Measurements from ENCODE around the gene IL34.

The IL34 gene

DNA sequence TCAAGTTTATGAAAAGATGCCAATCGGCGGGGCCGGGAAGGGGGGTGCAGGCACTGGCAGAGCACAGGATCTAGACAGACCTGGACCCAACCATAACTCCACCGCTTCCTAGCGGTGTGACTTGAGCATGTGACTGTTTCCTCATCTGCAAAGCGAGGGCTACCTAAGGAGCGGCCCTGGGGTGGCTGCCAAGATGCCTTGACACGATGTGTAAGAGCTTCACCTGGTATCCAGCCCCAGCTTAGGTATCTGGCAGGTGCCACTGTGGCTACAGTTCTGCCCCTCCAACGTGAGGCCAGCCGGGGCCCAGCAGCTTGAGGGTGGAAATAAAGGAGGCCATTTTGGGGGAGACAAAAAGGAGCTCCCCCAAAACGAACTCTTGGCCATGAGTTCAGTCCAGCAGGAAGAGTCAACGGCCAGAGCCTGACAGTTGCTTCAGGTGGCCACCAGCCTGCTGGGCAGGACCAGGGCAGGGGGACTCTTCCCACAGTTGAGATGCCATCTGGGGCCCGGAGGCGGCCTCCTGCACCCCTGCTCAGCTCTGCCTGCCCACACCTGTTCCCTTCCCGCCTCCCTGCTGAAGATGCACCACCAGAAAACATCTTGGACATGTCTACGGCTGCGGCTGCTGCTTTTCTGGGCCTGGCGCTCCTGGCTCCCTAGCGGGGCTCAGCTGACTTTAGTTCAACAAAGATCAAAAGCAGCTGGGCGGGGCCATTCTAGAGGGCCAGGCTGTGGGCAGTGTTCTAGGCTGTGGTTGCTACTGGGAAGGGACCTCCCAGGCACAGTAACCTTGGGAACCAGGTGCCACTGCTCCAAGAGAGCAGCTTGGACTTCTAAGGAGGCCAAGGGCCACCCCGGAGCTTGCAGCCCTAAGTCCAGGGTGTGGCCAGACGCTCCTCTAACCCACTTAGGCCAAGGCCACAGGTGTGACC is 42.9 kb downstream of the IL34 start:
- DNase-seq (ENCODE audit: low spot score): no peak

- DNase-seq (ENCODE audit: low spot score): no peak
These were observed 43.9 kb downstream of the IL34 start for GRCh38 chr16:70689970-70690891.

GRCh38 chr16:70691223-70692129 is 45.1 kb downstream of the IL34 start:
- no peak for DNase-seq (ENCODE audit: low spot score)

DNA sequence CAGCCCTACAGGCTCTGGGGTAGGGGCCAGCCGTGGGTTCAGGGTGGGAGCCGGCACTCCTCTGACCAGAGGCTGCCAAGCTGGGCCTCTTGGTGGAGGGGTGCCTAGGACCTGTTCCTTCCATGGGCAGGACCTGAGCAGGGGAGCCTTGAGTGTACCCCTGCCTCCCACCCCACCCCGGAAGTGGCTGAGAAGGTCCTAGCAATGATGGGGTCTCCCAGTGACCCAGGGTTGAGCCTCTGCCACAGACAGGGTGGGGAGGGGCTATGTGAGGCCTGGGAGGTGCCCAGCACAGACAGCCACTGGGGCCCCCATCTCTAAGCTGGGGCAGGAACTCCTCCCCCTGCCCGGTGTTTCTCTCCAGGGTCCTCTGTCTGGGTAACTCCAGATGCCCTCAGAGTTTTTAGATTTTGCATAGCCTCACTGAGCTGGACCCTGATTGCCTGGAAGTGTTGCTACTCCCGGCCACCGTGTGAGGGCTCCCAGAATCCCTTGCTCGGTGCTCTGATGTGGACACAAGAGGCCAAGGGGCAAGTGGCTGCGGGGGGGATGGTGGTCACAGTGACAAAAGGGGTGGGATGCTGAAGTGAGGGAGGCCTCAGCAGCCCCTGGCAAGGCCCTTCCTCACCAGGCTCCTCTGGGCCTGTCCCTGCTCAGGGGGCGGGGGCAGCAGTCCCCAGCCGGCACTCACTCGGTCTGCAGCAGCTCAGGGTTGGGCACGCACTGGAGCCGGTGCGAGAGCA is 45.9 kb downstream of the IL34 start:
- no peak for DNase-seq (ENCODE audit: low spot score)

DNA sequence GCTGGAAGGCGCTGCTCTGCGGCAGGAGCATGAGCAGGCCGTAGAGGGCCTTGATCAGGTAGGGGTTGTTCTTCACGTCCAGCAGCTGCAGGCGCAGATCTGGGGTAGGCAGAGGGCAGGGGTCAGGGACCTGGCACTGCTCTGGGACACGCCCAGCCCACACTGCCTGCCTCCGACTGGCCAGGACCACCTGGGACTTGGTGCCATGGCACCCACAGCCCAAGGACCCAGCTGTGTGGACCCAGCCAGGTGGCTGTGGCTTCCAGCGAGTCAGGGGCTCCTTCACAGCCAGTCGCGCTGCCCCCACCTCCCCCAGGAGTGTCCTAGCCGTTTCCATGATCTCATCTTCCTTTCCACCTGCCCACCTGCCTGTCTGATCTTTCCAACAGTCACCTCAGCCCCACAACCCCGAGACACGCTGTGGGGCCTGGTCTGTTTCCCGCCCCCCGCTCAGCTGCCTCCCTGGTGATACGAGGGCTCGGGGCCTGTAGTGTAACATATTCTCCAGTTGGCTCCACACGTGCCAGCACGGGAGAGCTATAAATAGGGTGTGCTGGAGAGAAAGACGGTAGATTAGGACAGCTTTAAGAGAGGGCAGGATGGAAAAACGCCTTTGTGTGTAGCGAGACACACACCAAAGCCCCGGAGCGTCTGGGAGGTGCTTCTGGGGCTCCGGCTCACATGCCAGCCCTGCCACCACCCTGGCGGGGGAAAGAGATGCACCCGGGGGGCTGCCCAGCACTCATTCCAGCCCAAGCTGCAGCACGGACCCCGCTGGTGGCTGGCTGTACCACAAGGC is 46.7 kb downstream of the IL34 start:
- DNase-seq (ENCODE audit: low spot score): no peak

- peak; percentile 95 for DNase-seq (ENCODE audit: low spot score)
These were observed 47.9 kb downstream of the IL34 start for GRCh38 chr16:70694088-70694867.

DNA sequence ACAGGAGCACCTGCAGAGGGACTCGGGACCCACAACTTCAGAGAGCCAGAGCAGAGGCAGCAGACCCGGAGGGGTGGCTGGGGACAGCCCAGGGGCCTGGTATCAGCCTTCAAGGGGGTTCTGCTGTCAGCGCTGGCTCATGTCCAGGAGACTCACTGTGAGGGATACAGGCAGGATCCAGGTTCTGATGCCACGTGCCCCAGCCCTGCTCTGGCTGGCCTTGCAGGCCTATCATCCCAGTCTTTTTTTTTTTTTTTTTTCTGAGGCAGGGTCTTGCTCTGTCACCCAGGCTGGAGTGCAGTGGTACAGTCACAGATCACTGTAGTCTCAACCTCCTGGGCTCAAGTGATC is 48.5 kb downstream of the IL34 start:
- no peak for DNase-seq (ENCODE audit: low spot score)

GRCh38 chr16:70695331-70696070 is 49.1 kb downstream of the IL34 start:
- peak; percentile 65 for DNase-seq (ENCODE audit: low spot score)

DNA sequence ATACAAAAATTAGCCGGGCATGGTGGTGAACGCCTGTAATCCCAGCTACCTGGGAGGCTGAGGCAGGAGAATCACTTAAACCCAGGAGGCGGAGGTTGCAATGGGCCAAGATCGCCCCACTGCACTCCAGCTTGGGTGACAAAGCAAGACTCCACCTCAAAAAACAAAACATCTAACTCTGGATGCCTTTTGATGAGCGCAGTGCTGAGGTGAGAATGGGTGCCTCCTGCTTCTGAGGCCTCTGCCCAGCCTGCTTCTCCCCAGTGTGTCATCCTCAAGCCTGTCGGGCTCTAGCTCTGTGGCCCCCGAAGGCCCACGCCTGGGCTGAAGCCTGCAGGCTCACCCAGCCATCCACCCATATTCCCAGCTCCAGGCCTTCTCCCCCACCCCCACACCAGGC is 50.0 kb downstream of the IL34 start:
- DNase-seq (ENCODE audit: low spot score): no peak

- peak; percentile 76 for DNase-seq (ENCODE audit: low spot score)
These were observed 50.7 kb downstream of the IL34 start for GRCh38 chr16:70696952-70697593.

DNA sequence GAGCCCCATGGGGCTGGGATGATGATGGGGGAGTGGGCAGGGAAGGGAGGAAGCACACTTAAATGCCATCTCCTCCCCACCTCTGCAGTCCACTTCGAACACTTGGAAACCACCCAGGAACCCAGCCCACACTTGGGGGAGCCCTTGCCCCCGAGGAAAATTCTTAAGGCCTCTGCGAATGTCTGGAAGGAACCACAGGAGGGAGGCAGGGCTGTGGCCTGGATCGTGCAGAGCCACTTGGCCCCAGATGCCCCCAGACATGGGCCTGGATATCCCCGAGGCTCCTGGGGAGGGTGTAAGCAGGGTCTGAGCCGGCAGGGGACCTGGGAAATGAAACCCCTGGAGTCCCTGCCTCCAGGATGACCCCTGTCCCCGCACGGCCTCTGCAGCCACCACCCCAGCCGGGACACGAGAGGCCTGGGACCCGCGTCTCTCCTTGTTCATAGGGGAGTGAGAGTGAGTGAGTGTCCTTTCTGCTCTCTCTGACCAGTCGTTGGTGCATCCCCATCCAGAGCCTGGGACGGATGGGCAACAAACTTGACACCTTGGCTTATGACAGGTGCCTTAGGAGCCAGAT is 51.3 kb downstream of the IL34 start:
- no peak for DNase-seq (ENCODE audit: low spot score)

DNA sequence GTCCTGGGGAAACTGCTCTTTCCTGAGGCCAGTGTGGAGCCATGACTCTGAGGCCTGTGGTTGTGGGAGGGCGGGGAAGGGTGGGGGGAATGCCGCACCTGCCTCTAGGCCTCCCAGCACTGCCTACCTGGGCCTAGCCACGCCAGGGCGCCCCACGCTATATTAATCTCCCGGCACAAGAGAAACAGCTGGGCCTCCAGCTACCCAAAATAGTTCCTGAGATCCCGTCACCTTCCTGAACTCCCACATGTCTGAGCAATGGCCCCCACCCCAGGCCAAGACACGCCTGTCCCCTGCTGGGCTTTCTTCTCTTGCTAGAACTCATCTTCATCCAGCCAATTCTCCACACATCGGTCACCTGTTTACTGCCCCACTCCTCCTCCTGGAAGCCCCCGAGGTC is 52.5 kb downstream of the IL34 start:
- DNase-seq (ENCODE audit: low spot score): no peak

DNA sequence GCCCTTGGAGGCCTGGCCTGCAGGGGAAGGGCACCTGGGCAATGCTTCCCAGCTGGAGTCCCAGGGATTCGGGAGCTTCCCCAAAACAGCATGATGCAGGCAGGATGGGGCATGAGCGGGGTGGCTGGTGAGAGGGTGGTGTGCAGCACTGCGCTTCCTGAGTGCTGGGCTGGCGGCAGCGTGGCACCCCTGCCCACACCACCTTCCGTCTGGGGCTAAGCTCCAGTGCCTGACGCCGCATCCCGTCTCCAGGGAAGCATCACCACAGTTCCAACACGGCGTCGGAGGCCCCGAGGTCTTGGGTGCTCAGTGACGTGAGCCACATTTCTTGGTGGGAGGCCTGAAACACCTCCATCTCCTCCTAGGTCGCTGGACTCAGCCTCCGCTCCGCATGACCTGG is 53.3 kb downstream of the IL34 start:
- no peak for DNase-seq (ENCODE audit: low spot score)

DNA sequence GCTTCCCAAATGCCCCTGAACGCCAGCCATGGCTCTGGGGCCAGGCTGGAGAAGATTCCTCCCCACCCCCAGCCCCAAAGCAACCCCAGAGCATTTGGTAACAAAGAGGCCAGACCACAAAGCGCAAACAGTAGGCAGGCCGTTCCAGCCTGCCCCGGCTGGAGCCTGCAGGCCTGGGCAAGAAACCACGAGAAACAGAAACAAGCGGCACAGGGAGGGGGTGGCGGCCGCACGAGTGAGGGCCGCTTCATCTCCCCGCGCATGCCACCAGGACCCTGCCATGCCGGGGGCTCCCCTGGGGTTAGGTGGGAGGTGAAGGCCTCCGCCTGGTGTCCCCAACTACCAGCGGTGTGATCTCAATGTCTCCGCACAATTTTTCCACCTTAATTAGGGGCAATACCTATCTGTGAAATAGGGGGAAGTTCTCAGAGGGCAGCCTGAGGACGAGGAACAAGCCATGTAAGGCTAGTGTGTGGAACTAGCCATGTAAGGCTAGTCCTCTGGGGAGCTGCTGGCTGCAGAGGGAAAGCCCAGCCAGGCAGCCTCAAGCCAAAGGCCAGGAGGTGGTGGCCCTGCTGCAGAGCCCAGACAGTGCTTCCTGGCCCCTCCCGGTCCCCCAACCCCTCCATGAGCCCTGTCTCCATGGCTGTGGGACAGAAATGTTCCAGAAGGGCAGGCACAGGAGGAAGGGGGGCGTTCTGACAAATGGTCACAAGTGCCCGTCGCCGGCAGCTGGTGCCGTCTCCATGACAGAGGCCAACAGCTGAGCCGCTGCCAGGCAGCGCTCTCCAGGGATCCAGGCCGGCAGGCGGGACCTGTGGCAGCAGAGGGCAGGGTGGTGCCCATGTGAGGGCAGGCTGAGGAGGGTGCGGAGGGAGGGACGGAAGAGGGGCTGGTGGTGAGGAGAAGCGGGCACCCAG is 54.0 kb downstream of the IL34 start:
- DNase-seq (ENCODE audit: low spot score): no peak

DNA sequence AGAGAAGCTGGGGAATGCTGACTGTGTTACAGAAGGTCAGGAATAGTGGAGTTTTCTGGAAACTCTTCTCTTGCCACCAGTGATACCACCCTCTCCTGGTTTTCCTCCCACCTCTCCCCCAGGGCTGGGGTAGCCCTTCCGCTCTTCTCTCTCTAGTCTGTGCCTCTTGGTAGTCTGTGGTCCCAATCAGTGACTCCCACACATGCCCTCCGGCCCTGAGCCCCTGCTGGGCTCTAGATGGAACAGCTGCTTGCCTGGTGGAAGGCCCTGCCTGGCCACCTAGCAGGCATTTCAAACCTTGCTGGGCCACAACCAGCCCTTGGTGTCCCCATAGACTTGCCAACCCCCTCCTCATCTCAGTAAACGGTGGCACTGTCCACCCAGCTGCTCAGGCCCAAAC is 54.7 kb downstream of the IL34 start:
- DNase-seq (ENCODE audit: low spot score): no peak

GRCh38 chr16:70701596-70701995 is 55.2 kb downstream of the IL34 start:
- DNase-seq (ENCODE audit: low spot score): no peak

- no peak for DNase-seq (ENCODE audit: low spot score)
These were observed 55.6 kb downstream of the IL34 start for GRCh38 chr16:70701998-70702397.
